IMR-90 (cell line): ENCODE results near the gene ARRDC1. TPM values are rescaled to one million over a fixed set of nuclear protein-coding genes. Genes with fewer than 3 reads are reported as not detected.

ENCODE experiments used
- ATAC-seq: fragments of 200-7000 bp; cut with Tn5 transposase; 2 replicates; pipeline ENCODE4 v1.9.1; 2020; ENCODE audit warnings: low read depth, mild to moderate bottlenecking, moderate library complexity
- BruUV-seq: library from RNA; stranded (reverse); fragments of 400-500 nt; replicated peaks from 2 replicates; lab custom pipeline; 2021; lab: Mats Ljungman, UMichigan
- CTCF ChIA-PET: fragments of 300-600 bp; formaldehyde crosslinking; extraction: SDS; loops from one replicate; lab custom pipeline; 2021; ENCODE audit warnings: antibody characterized with exemption; lab: Yijun Ruan, JAX
- POLR2A ChIA-PET: fragments of 300-600 bp; sonication (Branson Sonifier 250); formaldehyde crosslinking; loops from one replicate; lab custom pipeline; 2022; ENCODE audit warnings: antibody characterized with exemption; ENCODE audit not compliant: unreplicated experiment; lab: Charles Lee
- DNase-seq: peaks from one replicate; pipeline ENCODE4 v3.0.0; 2013
- H2AFZ ChIP-seq: replicated peaks from 2 replicates; pipeline ENCODE3; 2013; ENCODE audit warnings: low read length, mild to moderate bottlenecking; ENCODE audit not compliant: poor library complexity
- H2AK5ac ChIP-seq: 2 replicates; pipeline ENCODE4 v1.6.1; 2013; ENCODE audit warnings: low read depth, low read length, inconsistent platforms
- H2AK9ac ChIP-seq: replicated peaks from 2 replicates; pipeline ENCODE3; 2013; ENCODE audit warnings: mild to moderate bottlenecking, low read depth, low read length, moderate library complexity; ENCODE audit not compliant: poor library complexity
- H2BK120ac ChIP-seq: 2 replicates; pipeline ENCODE4 v1.6.1; 2013; ENCODE audit warnings: low read depth, low read length, inconsistent platforms
- H2BK15ac ChIP-seq: 3 replicates; pipeline ENCODE4 v1.6.1; 2013; ENCODE audit warnings: low read depth, low read length, inconsistent platforms
- H2BK20ac ChIP-seq: 2 replicates; pipeline ENCODE4 v1.6.1; 2013; ENCODE audit warnings: low read depth, mild to moderate bottlenecking, inconsistent platforms, low read length, moderate library complexity
- H2BK5ac ChIP-seq: 2 replicates; pipeline ENCODE4 v1.6.1; 2013; ENCODE audit warnings: mild to moderate bottlenecking, low read depth, low read length, inconsistent platforms; ENCODE audit not compliant: poor library complexity, severe bottlenecking
- H3K14ac ChIP-seq: replicated peaks from 2 replicates; pipeline ENCODE4 v1.6.1; 2013; ENCODE audit warnings: low read depth, low read length, inconsistent platforms
- H3K18ac ChIP-seq: 2 replicates; pipeline ENCODE4 v1.6.1; 2013; ENCODE audit warnings: low read depth, low read length, control low read depth
- H3K23ac ChIP-seq: 2 replicates; pipeline ENCODE4 v1.6.1; 2013; ENCODE audit warnings: low read depth, low read length, inconsistent platforms
- H3K27ac ChIP-seq: 2 replicates; pipeline ENCODE4 v1.5.1; 2013; ENCODE audit warnings: mild to moderate bottlenecking, control low read depth, low read length; ENCODE audit not compliant: insufficient read depth
- H3K27me3 ChIP-seq: 2 replicates; pipeline ENCODE4 v1.6.1; 2013; ENCODE audit warnings: low read length; ENCODE audit not compliant: control insufficient read depth, insufficient read depth
- H3K36me3 ChIP-seq: 2 replicates; pipeline ENCODE4 v1.6.1; 2013; ENCODE audit warnings: low read length, mixed read lengths; ENCODE audit not compliant: control insufficient read depth, insufficient read depth
- H3K4ac ChIP-seq: 2 replicates; pipeline ENCODE4 v1.6.1; 2013; ENCODE audit warnings: low read depth, low read length, inconsistent platforms
- H3K4me1 ChIP-seq: 2 replicates; pipeline ENCODE4 v1.6.1; 2013; ENCODE audit warnings: low read length, mixed read lengths; ENCODE audit not compliant: control insufficient read depth, insufficient read depth
- H3K4me2 ChIP-seq: 2 replicates; pipeline ENCODE4 v1.6.1; 2013; ENCODE audit warnings: low read depth, mild to moderate bottlenecking, control low read depth, low read length, moderate library complexity
- H3K4me3 ChIP-seq: 2 replicates; pipeline ENCODE4 v1.5.1; 2013; ENCODE audit warnings: low read depth, mild to moderate bottlenecking, control low read depth, low read length, moderate library complexity; ENCODE audit not compliant: insufficient read depth
- H3K56ac ChIP-seq: 2 replicates; pipeline ENCODE4 v1.6.1; 2013; ENCODE audit warnings: low read length, inconsistent platforms; ENCODE audit not compliant: insufficient read depth; ENCODE audit errors: extremely low read depth
- H3K79me1 ChIP-seq, 2 experiments: 2 replicates each; pipeline ENCODE4 v1.6.1; 2013; ENCODE audit warnings: low read length in 2 of 2, inconsistent platforms in 1 of 2, low read depth in 1 of 2
- H3K9ac ChIP-seq: 2 replicates; pipeline ENCODE4 v1.6.1; 2013; ENCODE audit warnings: low read depth, low read length, control low read depth
- H3K9me1 ChIP-seq: 2 replicates; pipeline ENCODE4 v1.6.1; 2013; ENCODE audit warnings: low read length, inconsistent platforms; ENCODE audit not compliant: insufficient read depth
- H3K9me3 ChIP-seq: 2 replicates; pipeline ENCODE4 v1.6.1; 2013; ENCODE audit warnings: low read length; ENCODE audit not compliant: control insufficient read depth, insufficient read depth
- H4K20me1 ChIP-seq: 2 replicates; pipeline ENCODE4 v1.6.1; 2013; ENCODE audit warnings: low read length, inconsistent platforms; ENCODE audit not compliant: insufficient read depth
- H4K5ac ChIP-seq: 2 replicates; pipeline ENCODE4 v1.6.1; 2013; ENCODE audit warnings: mild to moderate bottlenecking, low read depth, low read length, control low read depth
- H4K8ac ChIP-seq, 2 experiments: 2 replicates each; pipeline ENCODE4 v1.6.1; 2013; ENCODE audit warnings: low read depth in 2 of 2, low read length in 2 of 2, control low read depth in 1 of 2, inconsistent platforms in 1 of 2
- H4K91ac ChIP-seq: 2 replicates; pipeline ENCODE4 v1.6.1; 2013; ENCODE audit warnings: low read depth, low read length, inconsistent platforms; ENCODE audit not compliant: insufficient read depth
- MAFK ChIP-seq: IDR thresholded peaks from 2 replicates; pipeline ENCODE4 v1.6.1; 2012; ENCODE audit warnings: low read depth, low read length, improper control_type of control experiment
- RCOR1 ChIP-seq: IDR thresholded peaks from 2 replicates; pipeline ENCODE4 v1.6.1; 2012; ENCODE audit warnings: mild to moderate bottlenecking, low read length, improper control_type of control experiment; ENCODE audit not compliant: insufficient replicate concordance
- WGBS, 2 experiments: methylation state at CpG; one replicate each; pipeline versions ENCODE4 v1.1.5 to v1.1.7; 2013; ENCODE audit warnings: missing lambda C conversion rate in 2 of 2; ENCODE audit not compliant: insufficient read length in 1 of 2; ENCODE audit errors: extremely low coverage in 2 of 2; 5-methylcytosine and 5-hydroxymethylcytosine counted together
- dilution Hi-C: fragments of 300-500 bp; cut with HindIII; formaldehyde crosslinking; loops from one replicate; pipeline ENCODE4 v1.14.3; 2018; ENCODE audit warnings: low sequenced_read_pairs; ENCODE audit not compliant: unreplicated experiment
- in situ Hi-C: fragments of 300-500 bp; cut with MboI; formaldehyde crosslinking; loops from 3 replicates; pipeline ENCODE4 v1.14.3; 2019; ENCODE audit warnings: low sequenced_read_pairs, inconsistent platforms, mixed read lengths
- intact Hi-C: fragments of 100-400 bp; cut with micrococcal nuclease; formaldehyde crosslinking; loops from 2 replicates; pipeline ENCODE4 v1.10.0; 2022
- polyA plus RNA-seq, 3 experiments: library from polyadenylated mRNA; depleted of rRNA; stranded (reverse); fragments of >200 nt; gene quantifications; 2 replicates each; pipeline ENCODE4 v1.2.3, GENCODE V29; 2012; ENCODE audit warnings: low replicate concordance in 1 of 3
- total RNA-seq: library from RNA; depleted of rRNA; stranded (reverse); fragments of >200 nt; gene quantifications from 2 replicates; pipeline ENCODE4 v1.2.3, GENCODE V29; 2012

ARRDC1 gene
- total and polyA plus RNA-seq, 2 of the 4 experiments (the other 2 are of a cell fraction), result 7.7 to 41.4 TPM

DNA sequence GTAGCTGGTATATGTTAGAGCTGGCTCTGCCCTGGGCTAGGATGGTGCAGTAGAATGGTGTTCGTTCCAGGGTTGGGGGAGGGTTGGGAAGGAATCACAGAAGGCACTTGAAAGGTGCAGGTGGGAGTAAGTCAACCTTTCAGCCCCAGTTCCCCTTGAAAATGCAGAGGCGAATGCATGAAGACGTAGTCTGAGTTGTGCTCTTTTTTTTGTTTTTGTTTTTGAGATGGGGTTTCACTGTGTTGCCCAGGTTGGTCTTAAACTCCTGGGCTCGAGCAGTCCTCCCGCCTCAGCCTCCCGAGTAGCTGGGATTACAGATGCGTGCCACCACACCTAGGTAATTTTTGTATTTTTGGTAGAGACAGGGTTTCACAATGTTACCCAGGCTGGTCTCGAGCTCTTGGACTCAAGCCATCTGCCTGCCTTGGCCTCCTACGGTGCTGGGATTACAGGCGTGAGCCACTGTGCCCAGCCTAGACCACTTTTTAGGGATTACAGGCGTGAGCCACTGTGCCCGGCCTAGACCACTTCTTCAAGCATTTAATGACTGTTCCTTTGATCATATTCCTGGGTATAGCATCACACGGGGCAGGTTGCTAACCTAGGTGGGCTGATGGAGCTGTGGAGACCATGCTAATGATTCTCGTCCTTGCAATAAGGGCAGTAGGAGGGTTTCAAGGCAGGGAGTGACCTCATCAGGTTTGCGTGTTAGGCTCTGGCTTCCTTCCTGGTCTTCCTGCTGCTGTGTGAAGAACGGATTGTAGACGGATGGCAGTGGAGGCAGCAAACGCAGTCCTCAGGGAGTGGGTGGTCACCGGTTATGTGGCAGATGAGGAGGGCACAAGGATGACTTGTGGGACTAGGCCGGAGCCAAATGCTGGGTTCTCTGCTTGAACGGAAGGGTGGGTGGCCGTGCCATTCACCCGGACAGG is 27.0 kb downstream of the ARRDC1 start (continued):
- no peak for TF ChIP-seq MAFK

DNA sequence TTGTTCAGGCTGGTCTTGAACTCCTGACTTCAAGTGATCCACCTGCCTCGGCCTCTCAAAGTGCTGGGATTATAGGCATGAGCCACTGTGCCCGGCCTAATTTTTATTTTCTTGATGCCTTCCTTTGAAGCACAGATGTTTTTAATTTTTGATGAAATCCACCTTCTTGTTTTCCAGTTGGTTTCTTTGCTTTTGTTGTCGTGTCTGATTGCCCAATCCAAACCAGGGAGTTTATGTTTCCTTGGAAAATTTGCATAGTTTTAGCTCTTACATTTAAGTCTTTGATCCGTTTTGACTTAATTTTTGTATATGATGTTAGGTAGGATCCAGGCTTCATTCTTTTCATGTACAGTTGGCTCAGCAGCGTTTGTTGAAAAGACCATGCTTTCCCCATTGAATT is 28.5 kb downstream of the ARRDC1 start:
- no peak for TF ChIP-seq RCOR1
- CTCF ChIA-PET, result no interaction called here
- Histone ChIP-seq H4K20me1 (peaks cover 64% of the 10 kb centered on the region), H3K4me2 (no peak overlapping the region), H2AK9ac (no peak overlapping the region), H3K4me1 (peaks cover 8% of the 10 kb centered on the region), H4K8ac (no peak overlapping the region), H2AFZ (no peak overlapping the region), H3K23ac (no peak overlapping the region), H3K9me3 (no peaks in the 10 kb centered on the region), H3K14ac (no peak overlapping the region), H3K79me1 (peaks cover 22 to 65% of the 10 kb centered on the region in 2 experiments), H2BK120ac (no peak overlapping the region), H3K4me3 (no peak overlapping the region), H3K9ac (no peak overlapping the region), H4K5ac (no peak overlapping the region), H3K56ac (no peak overlapping the region), H3K9me1 (peaks cover 26% of the 10 kb centered on the region), H2BK5ac (no peak overlapping the region), H3K27ac (no peak overlapping the region), H3K4ac (no peak overlapping the region), H3K36me3 (no peaks in the 10 kb centered on the region), H2BK20ac (no peak overlapping the region), H3K18ac (no peak overlapping the region), H2AK5ac (no peak overlapping the region), H2BK15ac (no peak overlapping the region), H4K91ac (no peak overlapping the region), H3K27me3 (no peaks in the 10 kb centered on the region)
- intact Hi-C loops (no loop called here), dilution Hi-C loops (no loop called here), in situ Hi-C loops (no loop called here)
- BruUV-seq, result no TSS peak
- WGBS, 2 experiments, result no CpG with 5 or more reads among the region's 5 CpGs
- ATAC-seq, result no peak
- DNase-seq, result no peak
- POLR2A ChIA-PET, result interaction anchor here (0.6 kb wide), 1 partner anchor 148 kb away, joined by 3 read pairs; no protein-coding TSS in a partner anchor
